ENCODE measurements around the gene CDK16. TPM values are rescaled to one million over a fixed set of nuclear protein-coding genes. Genes with fewer than 3 reads are reported as not detected.

Gene CDK16
- total and polyA plus RNA-seq, 2 donors (not counting 1 experiment from before 2014, with no cell fraction given): 57.6 to 104 TPM

- no peak overlapping the region for H3K4me2 ChIP-seq (ENCODE audit: extremely low read depth, insufficient read depth, low read length)
- no peak overlapping the region for H3K27ac ChIP-seq (ENCODE audit: insufficient read depth, low read length)
- no peak for DNase-seq (ENCODE audit: low read depth in 2 of 2)
- H3K4me1 ChIP-seq (ENCODE audit: control insufficient read depth, extremely low read depth, insufficient read depth, low read length): no peaks in the 10 kb centered on the region
- no peak overlapping the region for H2AFZ ChIP-seq (ENCODE audit: low read length)
- H3K36me3 ChIP-seq (ENCODE audit: control insufficient read depth, insufficient read depth, low read length): peaks cover 49% of the 10 kb centered on the region
- no peak for TF ChIP-seq EZH2 (IDR thresholded peaks at IDR 0.05; ENCODE audit: low read length, missing control alignments)
- TF ChIP-seq, protein P1, sequence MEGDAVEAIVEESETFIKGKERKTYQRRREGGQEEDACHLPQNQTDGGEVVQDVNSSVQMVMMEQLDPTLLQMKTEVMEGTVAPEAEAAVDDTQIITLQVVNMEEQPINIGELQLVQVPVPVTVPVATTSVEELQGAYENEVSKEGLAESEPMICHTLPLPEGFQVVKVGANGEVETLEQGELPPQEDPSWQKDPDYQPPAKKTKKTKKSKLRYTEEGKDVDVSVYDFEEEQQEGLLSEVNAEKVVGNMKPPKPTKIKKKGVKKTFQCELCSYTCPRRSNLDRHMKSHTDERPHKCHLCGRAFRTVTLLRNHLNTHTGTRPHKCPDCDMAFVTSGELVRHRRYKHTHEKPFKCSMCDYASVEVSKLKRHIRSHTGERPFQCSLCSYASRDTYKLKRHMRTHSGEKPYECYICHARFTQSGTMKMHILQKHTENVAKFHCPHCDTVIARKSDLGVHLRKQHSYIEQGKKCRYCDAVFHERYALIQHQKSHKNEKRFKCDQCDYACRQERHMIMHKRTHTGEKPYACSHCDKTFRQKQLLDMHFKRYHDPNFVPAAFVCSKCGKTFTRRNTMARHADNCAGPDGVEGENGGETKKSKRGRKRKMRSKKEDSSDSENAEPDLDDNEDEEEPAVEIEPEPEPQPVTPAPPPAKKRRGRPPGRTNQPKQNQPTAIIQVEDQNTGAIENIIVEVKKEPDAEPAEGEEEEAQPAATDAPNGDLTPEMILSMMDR (conservative IDR thresholded peaks at IDR 0.05 in 1 of 2, IDR thresholded peaks at IDR 0.05 in 1 of 2; ENCODE audit: low read depth in 1 of 2, low read length in 2 of 2): no peak
- no peak overlapping the region for H3K9ac ChIP-seq (ENCODE audit: insufficient read depth, low read length)
- no peaks in the 10 kb centered on the region for H3K79me2 ChIP-seq (ENCODE audit: control insufficient read depth, insufficient read depth, low read length)
- H3K9me3 ChIP-seq (ENCODE audit: control insufficient read depth, insufficient read depth, low read depth, low read length): no peaks in the 10 kb centered on the region
- H4K20me1 ChIP-seq (ENCODE audit: control insufficient read depth, extremely low read depth, insufficient read depth, low read length): no peaks in the 10 kb centered on the region
- no peaks in the 10 kb centered on the region for H3K27me3 ChIP-seq (ENCODE audit: control insufficient read depth, insufficient read depth, low read length)
- no peak overlapping the region for H3K4me3 ChIP-seq (replicated peaks in 1 of 4; ENCODE audit: control extremely low read depth in 1 of 4, insufficient read depth in 1 of 4, low read depth in 3 of 4, low read length in 4 of 4)
Observed at GRCh38 chrX:47208108-47208507, 10.4 kb upstream of the CDK16 start.

GRCh38 chrX:47209508-47210238 is 8.8 kb upstream of the CDK16 start:
- H3K79me2 ChIP-seq (ENCODE audit: control insufficient read depth, insufficient read depth, low read length): no peaks in the 10 kb centered on the region
- H3K9ac ChIP-seq (ENCODE audit: insufficient read depth, low read length): no peak overlapping the region
- TF ChIP-seq EZH2 (IDR thresholded peaks at IDR 0.05; ENCODE audit: low read length, missing control alignments): no peak
- H3K27ac ChIP-seq (ENCODE audit: insufficient read depth, low read length): no peak overlapping the region
- no peak overlapping the region for H3K4me3 ChIP-seq (replicated peaks in 1 of 4; ENCODE audit: control extremely low read depth in 1 of 4, insufficient read depth in 1 of 4, low read depth in 3 of 4, low read length in 4 of 4)
- no peaks in the 10 kb centered on the region for H3K4me1 ChIP-seq (ENCODE audit: control insufficient read depth, extremely low read depth, insufficient read depth, low read length)
- no peaks in the 10 kb centered on the region for H3K27me3 ChIP-seq (ENCODE audit: control insufficient read depth, insufficient read depth, low read length)
- no peaks in the 10 kb centered on the region for H3K9me3 ChIP-seq (ENCODE audit: control insufficient read depth, insufficient read depth, low read depth, low read length)
- H4K20me1 ChIP-seq (ENCODE audit: control insufficient read depth, extremely low read depth, insufficient read depth, low read length): no peaks in the 10 kb centered on the region
- H3K4me2 ChIP-seq (ENCODE audit: extremely low read depth, insufficient read depth, low read length): no peak overlapping the region
- H2AFZ ChIP-seq (ENCODE audit: low read length): no peak overlapping the region
- DNase-seq (ENCODE audit: low read depth in 2 of 2): no peak
- peaks cover 50% of the 10 kb centered on the region for H3K36me3 ChIP-seq (ENCODE audit: control insufficient read depth, insufficient read depth, low read length)

DNA sequence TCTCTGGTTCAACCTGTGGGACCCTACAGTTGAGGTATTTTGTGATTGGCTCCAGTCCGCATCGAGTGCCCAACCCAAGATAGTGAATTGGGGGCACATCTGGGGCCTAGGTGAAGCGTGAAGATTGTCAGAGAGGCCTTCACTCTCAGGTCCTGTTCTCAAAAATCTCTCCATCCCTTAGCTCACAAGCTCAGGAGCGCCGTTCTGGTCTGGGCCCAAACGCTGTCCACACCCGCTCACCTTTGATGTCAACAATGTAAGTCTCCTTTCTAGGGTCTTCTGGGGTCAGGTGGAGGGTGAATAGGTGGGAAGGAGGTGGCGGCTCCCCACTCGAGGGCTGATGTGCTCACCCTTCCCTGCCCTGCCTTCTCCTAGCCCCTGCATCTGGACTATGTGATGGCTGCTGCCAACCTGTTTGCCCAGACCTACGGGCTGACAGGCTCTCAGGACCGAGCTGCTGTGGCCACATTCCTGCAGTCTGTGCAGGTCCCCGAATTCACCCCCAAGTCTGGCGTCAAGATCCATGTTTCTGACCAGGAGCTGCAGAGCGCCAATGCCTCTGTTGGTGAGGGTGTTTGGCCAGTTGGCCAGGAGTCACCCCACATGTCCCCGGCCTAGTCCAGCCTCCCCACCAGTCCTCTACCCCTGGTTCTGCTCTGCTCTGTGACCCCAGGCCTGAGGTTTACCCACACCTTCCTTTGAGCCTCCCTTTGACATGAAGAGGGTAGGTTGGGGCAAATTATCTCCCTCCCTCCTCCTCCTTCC is 7.6 kb upstream of the CDK16 start:
- Histone ChIP-seq H2AFZ (ENCODE audit: low read length) (no peak overlapping the region), H3K27me3 (ENCODE audit: control insufficient read depth, insufficient read depth, low read length) (no peaks in the 10 kb centered on the region), H3K4me2 (ENCODE audit: extremely low read depth, insufficient read depth, low read length) (no peak overlapping the region), H3K4me3 (replicated peaks in 1 of 4; ENCODE audit: control extremely low read depth in 1 of 4, insufficient read depth in 1 of 4, low read depth in 3 of 4, low read length in 4 of 4) (no peak overlapping the region), H3K9me3 (ENCODE audit: control insufficient read depth, insufficient read depth, low read depth, low read length) (no peaks in the 10 kb centered on the region), H3K27ac (ENCODE audit: insufficient read depth, low read length) (no peak overlapping the region), H3K36me3 (ENCODE audit: control insufficient read depth, insufficient read depth, low read length) (peaks cover 52% of the 10 kb centered on the region), H3K9ac (ENCODE audit: insufficient read depth, low read length) (no peak overlapping the region), H3K79me2 (ENCODE audit: control insufficient read depth, insufficient read depth, low read length) (no peaks in the 10 kb centered on the region), H3K4me1 (ENCODE audit: control insufficient read depth, extremely low read depth, insufficient read depth, low read length) (no peaks in the 10 kb centered on the region), H4K20me1 (ENCODE audit: control insufficient read depth, extremely low read depth, insufficient read depth, low read length) (no peaks in the 10 kb centered on the region)
- no peak for DNase-seq (ENCODE audit: low read depth in 2 of 2)
- TF ChIP-seq EZH2 (IDR thresholded peaks at IDR 0.05; ENCODE audit: low read length, missing control alignments): no peak
- TF ChIP-seq, protein P1 (conservative IDR thresholded peaks at IDR 0.05 in 1 of 2, IDR thresholded peaks at IDR 0.05 in 1 of 2; ENCODE audit: low read depth in 1 of 2, low read length in 2 of 2): no peak
